WTC11 (cell line): ENCODE data around the gene RAET1G.

Experiments
- ATF2 ChIP-seq: sonication (generic); formaldehyde crosslinking; IDR thresholded peaks from 2 replicates; pipeline ENCODE4 v1.8.1; 2022; ENCODE audit warnings: low read depth, missing genetic modification reagents, borderline replicate concordance
- CTCF ChIP-seq: fragments of 200-600 bp; IDR thresholded peaks from 2 replicates; pipeline ENCODE4 v1.8.0; 2022; ENCODE audit warnings: antibody characterized with exemption
- E2F4 ChIP-seq: sonication (generic); formaldehyde crosslinking; IDR thresholded peaks from 2 replicates; pipeline ENCODE4 v1.8.1; 2022; ENCODE audit warnings: low read depth, mild to moderate bottlenecking, moderate library complexity, missing genetic modification reagents, borderline replicate concordance
- E2F5 ChIP-seq: sonication (generic); formaldehyde crosslinking; IDR thresholded peaks from 2 replicates; pipeline ENCODE4 v1.8.1; 2022; ENCODE audit warnings: mild to moderate bottlenecking, moderate library complexity, missing genetic modification reagents
- ELF4 ChIP-seq: sonication (generic); formaldehyde crosslinking; IDR thresholded peaks from 2 replicates; pipeline ENCODE4 v1.8.1; 2022; ENCODE audit warnings: low read depth, mild to moderate bottlenecking, moderate library complexity, missing genetic modification reagents
- EMX1 ChIP-seq: fragments of 250-450 bp; sonication (Bioruptor Pico); IDR thresholded peaks from 2 replicates; pipeline ENCODE4 v1.8.0; 2021; ENCODE audit warnings: mild to moderate bottlenecking
- HMGXB4 ChIP-seq: sonication (generic); formaldehyde crosslinking; IDR thresholded peaks from 2 replicates; pipeline ENCODE4 v1.8.1; 2023; ENCODE audit warnings: mild to moderate bottlenecking, moderate library complexity, missing genetic modification reagents
- MYBL2 ChIP-seq: sonication (generic); formaldehyde crosslinking; IDR thresholded peaks from 2 replicates; pipeline ENCODE4 v1.8.1; 2023; ENCODE audit warnings: mild to moderate bottlenecking, moderate library complexity, missing genetic modification reagents
- NR2C2 ChIP-seq: sonication (generic); formaldehyde crosslinking; IDR thresholded peaks from 2 replicates; pipeline ENCODE4 v1.8.0; 2022; ENCODE audit warnings: mild to moderate bottlenecking, missing genetic modification reagents
- NR3C1 ChIP-seq: sonication (generic); formaldehyde crosslinking; conservative IDR thresholded peaks from 2 replicates; pipeline ENCODE4 v1.8.1; 2023; ENCODE audit warnings: low read depth, mild to moderate bottlenecking, missing genetic modification reagents
- SP1 ChIP-seq: sonication (generic); formaldehyde crosslinking; conservative IDR thresholded peaks from 2 replicates; pipeline ENCODE4 v1.8.1; 2022; ENCODE audit warnings: missing genetic modification reagents
- TCF7 ChIP-seq: sonication (generic); formaldehyde crosslinking; IDR thresholded peaks from 2 replicates; pipeline ENCODE4 v1.8.0; 2022; ENCODE audit warnings: mild to moderate bottlenecking, low read depth, missing genetic modification reagents, moderate library complexity
- ZNF121 ChIP-seq: sonication (generic); formaldehyde crosslinking; IDR thresholded peaks from 2 replicates; pipeline ENCODE4 v1.8.0; 2023; ENCODE audit warnings: missing genetic modification reagents
- ZNF396 ChIP-seq: fragments of 250-450 bp; sonication (Bioruptor Pico); IDR thresholded peaks from 2 replicates; pipeline ENCODE4 v1.8.0; 2021; ENCODE audit warnings: mild to moderate bottlenecking, moderate library complexity, borderline replicate concordance

GRCh38 chr6:149951626-149952025 is 28.7 kb upstream of the RAET1G start:
- no peak for TF ChIP-seq CTCF
- no peak for TF ChIP-seq TCF7 (CRISPR knock-in tag)
- no peak for TF ChIP-seq ELF4 (CRISPR knock-in tag)
- no peak for TF ChIP-seq ATF2 (CRISPR knock-in tag)
- no peak for TF ChIP-seq NR3C1 (CRISPR knock-in tag)
- TF ChIP-seq SP1 (CRISPR knock-in tag) = no peak
- TF ChIP-seq E2F5 (CRISPR knock-in tag) = no peak
- no peak for TF ChIP-seq MYBL2 (CRISPR knock-in tag)
- TF ChIP-seq EMX1 (CRISPR knock-in tag) = no peak
- TF ChIP-seq ZNF121 (CRISPR knock-in tag) = no peak
- TF ChIP-seq NR2C2 = no peak
- TF ChIP-seq E2F4 (CRISPR knock-in tag) = no peak
- TF ChIP-seq HMGXB4 (CRISPR knock-in tag) = no peak
- TF ChIP-seq ZNF396 = no peak
